Activated B cell treated with CpG ODN at 0.5 μM for 24 hours (primary cell): Measurements from ENCODE around the gene STAP2. TPM values are rescaled to one million over a fixed set of nuclear protein-coding genes. Genes with fewer than 3 reads are reported as not detected.

Source experiments
- ATAC-seq: fragments of 200-7000 bp; cut with Tn5 transposase; one replicate; pipeline ENCODE4 v1.10.0; 2021; ENCODE audit warnings: low read depth, mild to moderate bottlenecking, moderate library complexity
- CTCF ChIA-PET: fragments of 350-600 bp; sonication (Branson Sonifier 250); formaldehyde crosslinking; loops from one replicate; lab custom pipeline; 2021; ENCODE audit warnings: antibody characterized with exemption; lab: Charles Lee
- POLR2A ChIA-PET: fragments of 350-600 bp; sonication (Branson Sonifier 250); formaldehyde crosslinking; loops from one replicate; lab custom pipeline; 2021; ENCODE audit warnings: antibody characterized with exemption; lab: Charles Lee
- DNase-seq: peaks from one replicate; pipeline ENCODE4 v3.0.0; 2022
- H3K27ac Mint-ChIP-seq: one replicate; pipeline ENCODE4 v1.8.0; 2020; ENCODE audit warnings: mixed read lengths
- H3K27me3 Mint-ChIP-seq: one replicate; pipeline ENCODE4 v1.8.0; 2021; ENCODE audit warnings: mixed read lengths
- H3K36me3 Mint-ChIP-seq: one replicate; pipeline ENCODE4 v1.8.0; 2021; ENCODE audit warnings: low read depth, mixed read lengths
- H3K4me1 Mint-ChIP-seq: one replicate; pipeline ENCODE4 v1.8.0; 2021; ENCODE audit warnings: mixed read lengths
- H3K4me3 Mint-ChIP-seq: one replicate; pipeline ENCODE4 v1.8.0; 2020; ENCODE audit warnings: mild to moderate bottlenecking, mixed read lengths
- H3K9me3 Mint-ChIP-seq: one replicate; pipeline ENCODE4 v1.8.0; 2020; ENCODE audit warnings: mixed read lengths
- CTCF ChIP-seq: fragments of 200-600 bp; IDR thresholded peaks from one replicate; pipeline ENCODE4 v1.8.0; 2022; ENCODE audit warnings: antibody characterized with exemption, mild to moderate bottlenecking
- intact Hi-C: fragments of 100-400 bp; cut with micrococcal nuclease; formaldehyde crosslinking; loops from one replicate; pipeline ENCODE4 v1.15.1; 2024
- total RNA-seq: library from RNA; stranded (reverse); gene quantifications from 2 replicates; pipeline ENCODE4 v1.2.3, GENCODE V29; 2022

The STAP2 gene
- total RNA-seq, 1 donor from 2014 or later = 1.1 TPM

- peak overlapping the region; percentile 41 for H3K4me3 Mint-ChIP-seq
- DNase-seq (no peak), ATAC-seq (no peak)
- H3K4me1 Mint-ChIP-seq = peaks cover 7% of the 10 kb centered on the region
- TF ChIP-seq CTCF = no peak
- H3K27ac Mint-ChIP-seq = no peak overlapping the region
- ChIA-PET POLR2A (no interaction called here), CTCF (no interaction called here)
- no peaks in the 10 kb centered on the region for H3K9me3 Mint-ChIP-seq
- no peaks in the 10 kb centered on the region for H3K36me3 Mint-ChIP-seq
- intact Hi-C loops = no loop called here
- peaks cover 10% of the 10 kb centered on the region for H3K27me3 Mint-ChIP-seq
These were observed 34.6 kb downstream of the STAP2 start for GRCh38 chr19:4303819-4304537.

DNA sequence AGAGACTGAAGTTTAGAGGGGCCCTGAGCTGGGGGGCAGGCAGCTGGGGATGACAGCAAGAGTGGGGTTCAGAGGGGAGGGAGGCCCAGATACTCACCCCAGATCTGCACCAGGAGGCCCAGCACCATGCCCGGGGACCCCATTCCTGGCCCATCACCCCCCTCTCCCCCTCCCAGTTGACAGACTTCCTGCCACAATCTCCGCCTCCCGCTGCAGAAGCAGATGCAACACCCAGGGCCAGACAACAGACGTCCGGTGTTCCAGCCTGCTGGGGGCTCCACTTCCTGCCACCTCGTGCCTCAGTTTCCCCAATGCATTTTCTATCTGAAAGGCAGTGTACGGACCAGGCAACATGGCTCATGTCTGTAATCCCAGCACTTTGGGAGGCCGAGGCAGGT, 36.4 kb downstream of the STAP2 start, which contains the start of gene TMIGD2:
Gene TMIGD2, minus strand, starts transcription at position 147 of the 398 bp plus-strand sequence. Its CDS starts 4 bp downstream, at position 143.
- Mint-ChIP-seq H3K4me3 (no peak within 1 kb of the TSS), H3K27ac (no peak within 1 kb of the TSS), H3K9me3 (no peaks in the 10 kb centered on the region), H3K27me3 (peaks cover 10% of the 10 kb centered on the region), H3K36me3 (no peaks in the 10 kb centered on the region), H3K4me1 (peaks cover 7% of the 10 kb centered on the region)
- ChIA-PET POLR2A (no interaction called here), CTCF (no interaction called here)
- DNase-seq = no peak
- no peak for ATAC-seq
- TF ChIP-seq CTCF = no peak
- intact Hi-C loops = no loop called here

- Mint-ChIP-seq H3K9me3 (no peaks in the 10 kb centered on the region), H3K36me3 (no peaks in the 10 kb centered on the region), H3K4me1 (peaks cover 7% of the 10 kb centered on the region), H3K27me3 (peaks cover 10% of the 10 kb centered on the region), H3K27ac (no peak overlapping the region), H3K4me3 (no peak overlapping the region)
- intact Hi-C loops = no loop called here
- TF ChIP-seq CTCF = no peak
- ChIA-PET CTCF (no interaction called here), POLR2A (no interaction called here)
- no peak for DNase-seq
- ATAC-seq = no peak
These were observed 36.9 kb downstream of the STAP2 start for GRCh38 chr19:4301590-4302242.

GRCh38 chr19:4300589-4300988, 38.0 kb downstream of the STAP2 start:
- DNase-seq (no peak), ATAC-seq (no peak)
- Mint-ChIP-seq H3K4me3 (no peak overlapping the region), H3K4me1 (peaks cover 7% of the 10 kb centered on the region), H3K36me3 (no peaks in the 10 kb centered on the region), H3K27ac (no peak overlapping the region), H3K27me3 (peaks cover 8% of the 10 kb centered on the region), H3K9me3 (no peaks in the 10 kb centered on the region)
- intact Hi-C loops = no loop called here
- POLR2A ChIA-PET = no interaction called here
- CTCF ChIA-PET = no interaction called here
- TF ChIP-seq CTCF = no peak

DNA sequence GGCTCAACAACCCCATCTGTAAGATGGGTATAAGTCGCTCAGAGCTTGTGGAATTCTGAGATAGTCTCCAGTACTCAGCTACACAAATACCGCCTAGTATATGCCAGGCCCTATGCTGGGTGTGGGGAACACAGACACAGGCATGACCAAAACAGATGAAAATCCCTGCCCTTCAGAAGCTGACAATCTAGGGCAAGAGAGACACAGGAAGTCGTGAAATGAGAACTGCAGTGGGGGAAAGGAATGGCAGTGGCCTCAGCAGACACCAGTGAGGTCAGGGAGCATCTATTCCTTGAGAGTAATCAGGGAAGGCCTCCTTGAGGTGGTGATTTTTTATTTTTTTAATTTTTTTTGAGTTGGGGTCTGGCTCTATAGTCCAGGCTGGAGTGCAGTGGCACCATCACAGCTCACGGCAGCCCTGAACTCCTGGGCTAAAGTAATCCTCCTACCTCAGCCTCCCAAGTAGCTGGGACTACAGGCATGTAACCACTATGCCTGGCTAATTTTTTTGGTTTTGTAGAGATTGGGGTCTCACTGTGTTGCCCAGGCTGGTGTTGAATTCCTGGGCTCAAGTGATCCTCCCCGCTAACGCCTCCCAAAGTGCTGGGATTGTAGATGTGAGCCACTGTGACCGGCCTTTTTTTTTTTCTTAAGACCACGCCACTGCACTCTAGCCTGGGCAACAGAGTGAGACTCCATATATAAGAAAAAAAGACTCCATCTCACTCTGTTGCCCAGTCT, 39.6 kb downstream of the STAP2 start:
- Mint-ChIP-seq H3K4me3 (no peak overlapping the region), H3K4me1 (peaks cover 4% of the 10 kb centered on the region), H3K9me3 (no peaks in the 10 kb centered on the region), H3K27ac (no peak overlapping the region), H3K36me3 (no peaks in the 10 kb centered on the region), H3K27me3 (peaks cover 9% of the 10 kb centered on the region)
- ChIA-PET CTCF (no interaction called here), POLR2A (no interaction called here)
- no peak for DNase-seq
- ATAC-seq = no peak
- TF ChIP-seq CTCF = no peak
- intact Hi-C loops = no loop called here
